Spleen (tissue), 11 donors: ENCODE data around the gene KIAA0040. TPM values are rescaled to one million over a fixed set of nuclear protein-coding genes. Genes with fewer than 3 reads are reported as not detected.

Source experiments
- DNase-seq: peaks from one replicate; pipeline ENCODE4 v3.0.0-alpha.2; 2020
- H3K27ac ChIP-seq, 8 donors: fragments of 200-600 bp; sonication (generic) in 7 of 8; 1 replicate in 4 of 8; 2 replicates in 4 of 8; pipeline versions ENCODE4 v1.5.0 to v1.8.0; 2016 to 2021; ENCODE audit warnings: inconsistent platforms in 4 of 8, mild to moderate bottlenecking in 4 of 8, moderate library complexity in 1 of 8
- H3K27me3 ChIP-seq, 7 donors: fragments of 200-600 bp; sonication (generic) in 6 of 7; replicated peaks in 1 of 7; 1 replicate in 4 of 7; 2 replicates in 3 of 7; pipeline versions ENCODE4 v1.5.0 to v1.8.0; 2016 to 2021; ENCODE audit warnings: inconsistent platforms in 3 of 7, mild to moderate bottlenecking in 1 of 7
- H3K36me3 ChIP-seq, 6 donors: fragments of 200-600 bp; sonication (generic) in 5 of 6; 1 replicate in 4 of 6; 2 replicates in 2 of 6; pipeline versions ENCODE4 v1.5.0 to v1.8.0; 2016 to 2021; ENCODE audit warnings: inconsistent platforms in 2 of 6
- H3K4me1 ChIP-seq, 6 donors: fragments of 200-600 bp; sonication (generic) in 5 of 6; 1 replicate in 3 of 6; 2 replicates in 3 of 6; pipeline versions ENCODE4 v1.5.0 to v1.8.0; 2016 to 2021; ENCODE audit warnings: inconsistent platforms in 3 of 6
- H3K4me3 ChIP-seq, 8 donors: fragments of 200-600 bp; sonication (generic) in 7 of 8; 1 replicate in 4 of 8; 2 replicates in 4 of 8; pipeline versions ENCODE4 v1.5.0 to v1.8.0; 2016 to 2021; ENCODE audit warnings: inconsistent platforms in 4 of 8, mild to moderate bottlenecking in 4 of 8, moderate library complexity in 2 of 8
- H3K9me3 ChIP-seq, 8 donors: fragments of 200-600 bp; sonication (generic) in 7 of 8; 1 replicate in 4 of 8; 2 replicates in 4 of 8; pipeline versions ENCODE4 v1.5.0 to v1.8.0; 2016 to 2021; ENCODE audit warnings: inconsistent platforms in 4 of 8
- CTCF ChIP-seq, 11 experiments: fragments of 200-600 bp in 7 of 11; fragments of 450-650 bp in 4 of 11; sonication (generic) in 4 of 11; IDR thresholded peaks in 8 of 11; conservative IDR thresholded peaks in 3 of 11; 1 replicate in 7 of 11; 2 replicates in 4 of 11; pipeline versions ENCODE4 v1.4.0 to v1.8.0; 2016 to 2021; ENCODE audit warnings: antibody characterized with exemption in 11 of 11, inconsistent platforms in 4 of 11, mild to moderate bottlenecking in 1 of 11
- POLR2A ChIP-seq, 3 donors: fragments of 450-650 bp; IDR thresholded peaks; one replicate each; pipeline ENCODE4 v1.5.1; 2017; ENCODE audit warnings: antibody characterized with exemption in 3 of 3, mild to moderate bottlenecking in 1 of 3
- POLR2AphosphoS5 ChIP-seq, 3 donors: sonication (generic); formaldehyde crosslinking; IDR thresholded peaks; one replicate each; pipeline ENCODE4 v1.5.1; 2017; ENCODE audit warnings: antibody characterized with exemption in 3 of 3
- WGBS, 5 donors: extraction: QIAGEN DNeasy Blood & Tissue Kit in 3 of 5; methylation state at CpG; one replicate each; pipeline versions ENCODE4 v1.1.5 to v1.1.7; 2013 to 2018; 5-methylcytosine and 5-hydroxymethylcytosine counted together
- intact Hi-C: fragments of 100-400 bp; cut with DNase I; formaldehyde crosslinking; loops from one replicate; pipeline ENCODE4 v1.15.0; 2023; ENCODE audit warnings: low total_unique reads
- polyA plus RNA-seq, 3 donors: library from polyadenylated mRNA; stranded (reverse); fragments of 200-250 nt; gene quantifications; one replicate each; pipeline ENCODE4 v1.2.1, GENCODE V29; 2013
- total RNA-seq, 7 donors: library from RNA; depleted of rRNA in 3 of 7; stranded (reverse); fragments of >200 nt in 3 of 7; fragmentation: NEBNext Ultra II Directional in 4 of 7; extraction: Animal tissue kit (Norgen Biotek cat#: 25700) in 4 of 7; gene quantifications; one replicate each; pipeline versions ENCODE4 v1.1.0 to v1.2.1, GENCODE V29; 2016 to 2021
- donor health status: healthy with polysubstance abuse.
- donor health status: DM: no; HTN: no; CAD: no; lungs with moderate emphysema.
- donor health status: DM: no; HTN: no; CAD: no.
- donor health status: Bipolar disorder and iron deficiency.
- donor health status: healthy.
- donor health status: DM: no; HTN: no; CAD: no.
- donor health status: DM: yes; HTN: yes; CAD: no.

KIAA0040 gene
- total and polyA plus RNA-seq, 10 donors, result 13.7 to 111 (median 48.1) TPM

GRCh38 chr1:175128523-175128922 is 64.1 kb downstream of the KIAA0040 start:
- intact Hi-C loops, result no loop called here
- Histone ChIP-seq H3K9me3 (no peaks in the 10 kb centered on the region), H3K4me1 (peaks cover 0 to 44% (median 18%) of the 10 kb centered on the region in 6 donors), H3K36me3 (no peaks in the 10 kb centered on the region), H3K4me3 (no peak overlapping the region), H3K27me3 (no peaks in the 10 kb centered on the region), H3K27ac (peak overlapping the region in 5 of 8 donors; percentile 10 to 60 (median 49))
- no peak for TF ChIP-seq CTCF (IDR thresholded peaks at IDR 0.05 in 8 of 11, conservative IDR thresholded peaks at IDR 0.05 in 3 of 11)
- no peak for TF ChIP-seq POLR2A (IDR thresholded peaks at IDR 0.05)
- no peak for TF ChIP-seq POLR2AphosphoS5 (IDR thresholded peaks at IDR 0.05)
- DNase-seq, result no peak
- 78 to 96% (median 87%) methylated on average over 5 to 9 of the region's 9 CpGs for WGBS, 5 donors

- Histone ChIP-seq H3K4me1 (peaks cover 0 to 44% (median 18%) of the 10 kb centered on the region in 6 donors), H3K27ac (peak overlapping the region in 3 of 8 donors; percentile 13 to 60 (median 60)), H3K27me3 (no peaks in the 10 kb centered on the region), H3K4me3 (no peak overlapping the region), H3K9me3 (no peaks in the 10 kb centered on the region), H3K36me3 (no peaks in the 10 kb centered on the region)
- DNase-seq, result no peak
- WGBS, 5 donors, result 62 to 93% (median 83%) methylated on average over 6 of the region's 6 CpGs
- intact Hi-C loops, result no loop called here
- TF ChIP-seq POLR2A (IDR thresholded peaks at IDR 0.05), result no peak
- no peak for TF ChIP-seq CTCF (IDR thresholded peaks at IDR 0.05 in 8 of 11, conservative IDR thresholded peaks at IDR 0.05 in 3 of 11)
- TF ChIP-seq POLR2AphosphoS5 (IDR thresholded peaks at IDR 0.05), result no peak
Observed at GRCh38 chr1:175127565-175127964, 65.0 kb downstream of the KIAA0040 start.

- 47 to 68% (median 67%) methylated on average over 4 of the region's 4 CpGs for WGBS, 5 donors
- no peaks in the 10 kb centered on the region for H3K27me3 ChIP-seq
- H3K4me1 ChIP-seq, result peaks cover 0 to 44% (median 18%) of the 10 kb centered on the region in 6 donors
- H3K27ac ChIP-seq, result peak overlapping the region in 5 of 8 donors; percentile 1 to 70 (median 26)
- intact Hi-C loops, result no loop called here
- no peaks in the 10 kb centered on the region for H3K36me3 ChIP-seq
- no peak for TF ChIP-seq POLR2A (IDR thresholded peaks at IDR 0.05)
- no peak for DNase-seq
- no peak overlapping the region for H3K4me3 ChIP-seq
- H3K9me3 ChIP-seq, result no peaks in the 10 kb centered on the region
Observed at GRCh38 chr1:175126347-175126746, 66.2 kb downstream of the KIAA0040 start.

GRCh38 chr1:175124861-175125260 is 67.7 kb downstream of the KIAA0040 start:
- 26 to 58% (median 40%) methylated on average over 1 of the region's 1 CpG for WGBS, 5 donors
- no peaks in the 10 kb centered on the region for H3K9me3 ChIP-seq
- no peak for TF ChIP-seq POLR2AphosphoS5 (IDR thresholded peaks at IDR 0.05)
- no peak for TF ChIP-seq CTCF (IDR thresholded peaks at IDR 0.05 in 8 of 11, conservative IDR thresholded peaks at IDR 0.05 in 3 of 11)
- no peak for TF ChIP-seq POLR2A (IDR thresholded peaks at IDR 0.05)
- H3K27me3 ChIP-seq, result no peaks in the 10 kb centered on the region
- H3K36me3 ChIP-seq, result no peaks in the 10 kb centered on the region
- DNase-seq, result no peak
- peaks cover 0 to 38% (median 15%) of the 10 kb centered on the region in 6 donors for H3K4me1 ChIP-seq
- intact Hi-C loops, result loop anchor here (2.0 kb wide), 1 partner anchor 94 kb away; no protein-coding TSS in a partner anchor
- no peak overlapping the region for H3K4me3 ChIP-seq
- peak overlapping the region in 6 of 8 donors; percentile 24 to 70 (median 56) for H3K27ac ChIP-seq
